H9 (cell line): ENCODE measurements around the gene GRID2. TPM values are rescaled to one million over a fixed set of nuclear protein-coding genes. Genes with fewer than 3 reads are reported as not detected.

Experiments used
- DNase-seq: peaks from one replicate; pipeline ENCODE4 v3.0.0-alpha.2; 2017
- H2AFZ ChIP-seq: one replicate; pipeline ENCODE4 v1.6.1; 2013; ENCODE audit warnings: mild to moderate bottlenecking, low read length, control low read depth, moderate library complexity
- H2AK5ac ChIP-seq: 2 replicates; pipeline ENCODE4 v1.6.1; 2013; ENCODE audit warnings: low read length, control low read depth, mixed read lengths; ENCODE audit not compliant: insufficient read length
- H2BK120ac ChIP-seq: one replicate; pipeline ENCODE4 v1.6.1; 2013; ENCODE audit warnings: low read depth, mild to moderate bottlenecking, low read length, control low read depth, inconsistent platforms; ENCODE audit not compliant: poor library complexity, severe bottlenecking
- H2BK12ac ChIP-seq: 2 replicates; pipeline ENCODE4 v1.6.1; 2013; ENCODE audit warnings: low read length, control low read depth, mixed read lengths, low read depth; ENCODE audit not compliant: insufficient read length
- H2BK15ac ChIP-seq: 2 replicates; pipeline ENCODE4 v1.6.1; 2013; ENCODE audit warnings: low read depth, low read length, control low read depth
- H2BK20ac ChIP-seq: one replicate; pipeline ENCODE4 v1.6.1; 2013; ENCODE audit warnings: low read depth, mild to moderate bottlenecking, low read length, control low read depth, inconsistent platforms; ENCODE audit not compliant: poor library complexity, severe bottlenecking
- H2BK5ac ChIP-seq: 2 replicates; pipeline ENCODE4 v1.6.1; 2013; ENCODE audit warnings: low read length, control low read depth, mixed read lengths; ENCODE audit not compliant: insufficient read length
- H3K14ac ChIP-seq: 2 replicates; pipeline ENCODE4 v1.6.1; 2013; ENCODE audit warnings: low read length, control low read depth; ENCODE audit not compliant: insufficient read depth
- H3K18ac ChIP-seq: 2 replicates; pipeline ENCODE4 v1.6.1; 2013; ENCODE audit warnings: low read depth, mild to moderate bottlenecking, mixed read lengths, low read length, control low read depth; ENCODE audit not compliant: insufficient read length
- H3K23ac ChIP-seq: 2 replicates; pipeline ENCODE4 v1.6.1; 2013; ENCODE audit warnings: low read length, control low read depth, mixed read lengths, low read depth; ENCODE audit not compliant: insufficient read length
- H3K23me2 ChIP-seq: 2 replicates; pipeline ENCODE4 v1.6.1; 2013; ENCODE audit warnings: low read depth, mild to moderate bottlenecking, mixed read lengths, low read length, control low read depth; ENCODE audit not compliant: insufficient read length, poor library complexity, severe bottlenecking
- H3K27ac ChIP-seq: 2 replicates; pipeline ENCODE4 v1.5.1; 2013; ENCODE audit warnings: low read length, control low read depth, mixed read lengths, low read depth; ENCODE audit not compliant: insufficient read length
- H3K27me3 ChIP-seq: 2 replicates; pipeline ENCODE4 v1.6.1; 2013; ENCODE audit warnings: low read length, control low read depth, inconsistent platforms; ENCODE audit not compliant: insufficient read depth
- H3K4ac ChIP-seq: 2 replicates; pipeline ENCODE4 v1.6.1; 2013; ENCODE audit warnings: low read depth, mild to moderate bottlenecking, control low read depth, inconsistent platforms, low read length, moderate library complexity
- H3K4me1 ChIP-seq: 2 replicates; pipeline ENCODE4 v1.6.1; 2013; ENCODE audit warnings: low read length, control low read depth, inconsistent platforms; ENCODE audit not compliant: insufficient read depth
- H3K4me2 ChIP-seq: 2 replicates; pipeline ENCODE4 v1.6.1; 2013; ENCODE audit warnings: low read length, control low read depth, mixed read lengths; ENCODE audit not compliant: insufficient read length, insufficient read depth
- H3K56ac ChIP-seq: 2 replicates; pipeline ENCODE4 v1.6.1; 2013; ENCODE audit warnings: low read depth, mild to moderate bottlenecking, mixed read lengths, low read length, control low read depth; ENCODE audit not compliant: insufficient read length
- H3K79me1 ChIP-seq: 2 replicates; pipeline ENCODE4 v1.6.1; 2013; ENCODE audit warnings: low read depth, mild to moderate bottlenecking, moderate library complexity, low read length, control low read depth, inconsistent platforms; ENCODE audit not compliant: insufficient read depth, poor library complexity, severe bottlenecking
- H3K79me2 ChIP-seq: 2 replicates; pipeline ENCODE4 v1.6.1; 2013; ENCODE audit warnings: low read length, control low read depth, inconsistent platforms; ENCODE audit not compliant: insufficient read depth
- H3K9ac ChIP-seq: 2 replicates; pipeline ENCODE4 v1.6.1; 2013; ENCODE audit warnings: low read length, control low read depth, mixed read lengths; ENCODE audit not compliant: insufficient read length; ENCODE audit errors: extremely low read depth
- H3K9me3 ChIP-seq: one replicate; pipeline ENCODE4 v1.6.1; 2013; ENCODE audit warnings: low read depth, low read length, inconsistent platforms; ENCODE audit not compliant: control insufficient read depth
- H3T11ph ChIP-seq: one replicate; pipeline ENCODE4 v1.6.1; 2013; ENCODE audit warnings: mild to moderate bottlenecking, low read length, control low read depth, inconsistent platforms
- H4K20me1 ChIP-seq: one replicate; pipeline ENCODE4 v1.6.1; 2013; ENCODE audit not compliant: control insufficient read depth, insufficient read length, insufficient read depth
- H4K5ac ChIP-seq: 2 replicates; pipeline ENCODE4 v1.6.1; 2013; ENCODE audit warnings: low read depth, mild to moderate bottlenecking, mixed read lengths, low read length, control low read depth; ENCODE audit not compliant: insufficient read length
- H4K8ac ChIP-seq: replicated peaks from 2 replicates; pipeline ENCODE4 v1.6.1; 2013; ENCODE audit warnings: low read length, control low read depth, mixed read lengths, low read depth; ENCODE audit not compliant: insufficient read length
- H4K91ac ChIP-seq: 2 replicates; pipeline ENCODE4 v1.6.1; 2013; ENCODE audit warnings: low read depth, mild to moderate bottlenecking, moderate library complexity, mixed read lengths, low read length, control low read depth; ENCODE audit not compliant: insufficient read length
- H3K27ac Mint-ChIP-seq, 3 experiments: 2 replicates in 2 of 3; 3 replicates in 1 of 3; pipeline ENCODE4 v1.8.0; 2020 to 2021; ENCODE audit warnings: mixed read lengths in 3 of 3, mild to moderate bottlenecking in 1 of 3, moderate library complexity in 1 of 3
- H3K27me3 Mint-ChIP-seq: 2 replicates; pipeline ENCODE4 v1.8.0; 2021; ENCODE audit warnings: low read depth, mild to moderate bottlenecking, moderate library complexity, mixed read lengths
- H3K36me3 Mint-ChIP-seq, 3 experiments: 2 replicates in 2 of 3; 3 replicates in 1 of 3; pipeline ENCODE4 v1.8.0; 2020 to 2021; ENCODE audit warnings: low read depth in 3 of 3, mixed read lengths in 3 of 3; ENCODE audit not compliant: insufficient read depth in 1 of 3
- H3K4me1 Mint-ChIP-seq, 2 experiments: 2 replicates each; pipeline ENCODE4 v1.8.0; 2020; ENCODE audit warnings: mixed read lengths in 2 of 2
- H3K4me3 Mint-ChIP-seq, 2 experiments: 2 replicates in 1 of 2; 3 replicates in 1 of 2; pipeline ENCODE4 v1.8.0; 2020 to 2021; ENCODE audit warnings: mild to moderate bottlenecking in 2 of 2, mixed read lengths in 2 of 2, moderate library complexity in 1 of 2
- H3K9me3 Mint-ChIP-seq, 2 experiments: 2 replicates in 1 of 2; 3 replicates in 1 of 2; pipeline ENCODE4 v1.8.0; 2020; ENCODE audit warnings: mild to moderate bottlenecking in 2 of 2, mixed read lengths in 2 of 2, moderate library complexity in 1 of 2
- CTCF ChIP-seq: fragments of 200-600 bp; sonication (generic); conservative IDR thresholded peaks from 3 replicates; pipeline ENCODE4 v1.8.0; 2021; ENCODE audit warnings: antibody characterized with exemption, mild to moderate bottlenecking
- whole genome bisulfite sequencing: extraction: QIAGEN DNeasy Blood & Tissue Kit; methylation state at CpG from one replicate; pipeline ENCODE4 v1.1.7; 2013; ENCODE audit warnings: missing lambda C conversion rate, low lambda C conversion rate, mixed read lengths; ENCODE audit not compliant: insufficient read length; ENCODE audit errors: extremely low coverage; 5-methylcytosine and 5-hydroxymethylcytosine counted together
- total RNA-seq: library from RNA; stranded (reverse); gene quantifications from 2 replicates; pipeline ENCODE4 v1.2.1, GENCODE V29; 2021

Gene GRID2
- total RNA-seq, 1 experiment from 2014 or later: 21.8 TPM

GRCh38 chr4:92789741-92790140 is 486.0 kb downstream of the GRID2 start:
- Histone ChIP-seq H3K9ac (no peak overlapping the region), H2BK12ac (no peak overlapping the region), H3K9me3 (no peaks in the 10 kb centered on the region), H3T11ph (no peak overlapping the region), H3K79me2 (no peaks in the 10 kb centered on the region), H4K5ac (no peak overlapping the region), H3K27ac (no peak overlapping the region), H3K18ac (no peak overlapping the region), H3K14ac (no peak overlapping the region), H4K8ac (no peak overlapping the region), H2BK120ac (no peak overlapping the region), H3K79me1 (no peaks in the 10 kb centered on the region), H2AK5ac (no peak overlapping the region), H4K20me1 (no peaks in the 10 kb centered on the region), H3K23me2 (no peaks in the 10 kb centered on the region), H2BK5ac (no peak overlapping the region), H3K4me2 (no peak overlapping the region), H2BK20ac (no peak overlapping the region), H3K56ac (no peak overlapping the region), H3K23ac (no peak overlapping the region), H4K91ac (no peak overlapping the region), H2AFZ (no peak overlapping the region), H3K4me1 (no peaks in the 10 kb centered on the region), H3K4ac (no peak overlapping the region), H3K27me3 (no peaks in the 10 kb centered on the region), H2BK15ac (no peak overlapping the region)
- no peak overlapping the region for H3K27ac Mint-ChIP-seq
- DNase-seq: no peak
- no CpG with 5 or more reads among the region's 3 CpGs for WGBS
- no peaks in the 10 kb centered on the region for H3K27me3 Mint-ChIP-seq
- no peaks in the 10 kb centered on the region for H3K4me1 Mint-ChIP-seq
- H3K36me3 Mint-ChIP-seq: peaks cover 0 to 4% (median 1%) of the 10 kb centered on the region in 3 experiments; a peak in 3 of 7 replicates
- H3K4me3 Mint-ChIP-seq: no peak overlapping the region
- no peak for TF ChIP-seq CTCF
- no peaks in the 10 kb centered on the region for H3K9me3 Mint-ChIP-seq
